WI38 (cell line): ENCODE data around the gene RGS19.
"Not testable (repeated sequence)": the region's sequence is repeated elsewhere in the genome, so short reads cannot be mapped to it uniquely, and the experiment has no call there.

Source experiments
- H3K4me3 ChIP-seq: 2 replicates; pipeline ENCODE4 v1.5.1; 2011; ENCODE audit warnings: low read depth, mild to moderate bottlenecking, control low read depth, low read length
- CTCF ChIP-seq: IDR thresholded peaks from 2 replicates; pipeline ENCODE4 v1.5.1; 2012; ENCODE audit warnings: low read depth, mild to moderate bottlenecking, control low read depth, low read length

Gene RGS19

GRCh38 chr20:64095927-64096326 lies 16.6 kb upstream of the RGS19 start:
- no peak for TF ChIP-seq CTCF
- no peak overlapping the region for H3K4me3 ChIP-seq

DNA sequence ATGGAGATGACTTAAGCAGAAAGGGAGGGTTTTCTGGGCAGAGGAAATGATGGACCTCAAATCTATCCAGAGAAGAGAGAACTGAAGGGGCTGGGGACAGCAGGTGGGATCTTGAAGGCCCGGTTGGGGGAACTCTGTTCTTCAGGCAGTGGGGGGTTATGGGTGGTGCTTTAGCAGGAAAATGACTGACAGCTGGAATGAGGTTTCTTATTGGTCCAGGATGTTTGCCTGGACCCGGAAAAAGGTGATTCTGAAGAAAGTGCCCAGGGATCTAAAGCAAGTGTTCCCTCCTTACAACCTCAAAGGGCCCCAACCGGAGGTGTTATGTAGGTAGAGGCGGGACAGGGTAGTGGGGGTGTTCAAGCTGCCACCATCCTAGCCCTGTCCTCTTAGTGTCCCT lies 16.1 kb upstream of the RGS19 start:
- no peak for TF ChIP-seq CTCF
- H3K4me3 ChIP-seq: no peak overlapping the region

- no peak for TF ChIP-seq CTCF
- H3K4me3 ChIP-seq: no peak overlapping the region
Observed at GRCh38 chr20:64093013-64093503, 13.7 kb upstream of the RGS19 start.

- H3K4me3 ChIP-seq: no peak overlapping the region
- TF ChIP-seq CTCF: no peak
Observed at GRCh38 chr20:64092258-64093012, 13.1 kb upstream of the RGS19 start.

DNA sequence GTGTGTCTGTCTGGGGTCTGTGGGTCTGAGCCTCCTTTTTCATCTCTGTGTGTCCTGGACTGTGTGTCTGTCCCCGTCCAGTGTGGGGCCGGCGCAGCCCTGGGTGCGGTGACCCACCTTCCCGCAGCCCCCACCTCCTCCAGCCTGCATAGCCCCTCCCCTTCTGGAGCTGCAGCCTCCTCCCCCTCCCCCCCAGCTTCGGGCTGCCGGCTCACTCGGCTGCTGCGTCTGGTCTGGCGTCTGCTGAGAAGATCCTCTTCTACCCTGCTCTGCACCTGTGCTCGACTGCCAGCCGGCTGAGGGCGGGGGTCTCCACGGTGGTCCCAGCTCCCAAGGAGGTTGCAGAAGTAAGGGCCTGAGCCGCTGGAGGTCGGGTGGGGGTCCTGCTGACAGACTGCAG lies 12.5 kb upstream of the RGS19 start:
- no peak overlapping the region for H3K4me3 ChIP-seq
- TF ChIP-seq CTCF: no peak

DNA sequence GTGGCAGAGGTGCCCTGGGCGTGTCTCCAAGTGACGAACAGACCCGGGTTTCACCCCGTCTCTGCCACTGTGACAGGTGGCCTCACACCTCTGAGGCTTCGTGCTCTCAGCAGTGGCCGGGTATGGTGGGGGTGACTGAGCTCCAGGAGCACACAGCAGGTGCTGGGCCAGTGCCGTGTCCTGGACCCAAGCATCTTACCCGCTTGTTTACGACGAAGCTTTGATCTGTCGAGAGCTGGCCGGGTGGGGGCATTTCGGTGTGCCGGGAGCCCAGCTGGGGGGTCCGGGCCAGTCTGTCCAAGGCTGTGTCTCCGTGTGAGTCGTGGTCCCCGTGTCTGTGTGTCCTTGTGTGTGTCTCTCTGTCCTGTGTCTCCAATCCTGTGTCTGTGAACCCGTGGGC lies 12.0 kb upstream of the RGS19 start:
- no peak for TF ChIP-seq CTCF
- H3K4me3 ChIP-seq: no peak overlapping the region

GRCh38 chr20:64090165-64090564 lies 10.8 kb upstream of the RGS19 start:
- no peak for TF ChIP-seq CTCF
- no peak overlapping the region for H3K4me3 ChIP-seq

- H3K4me3 ChIP-seq: not testable (repeated sequence)
Observed at GRCh38 chr20:64088586-64088985, 9.3 kb upstream of the RGS19 start.

DNA sequence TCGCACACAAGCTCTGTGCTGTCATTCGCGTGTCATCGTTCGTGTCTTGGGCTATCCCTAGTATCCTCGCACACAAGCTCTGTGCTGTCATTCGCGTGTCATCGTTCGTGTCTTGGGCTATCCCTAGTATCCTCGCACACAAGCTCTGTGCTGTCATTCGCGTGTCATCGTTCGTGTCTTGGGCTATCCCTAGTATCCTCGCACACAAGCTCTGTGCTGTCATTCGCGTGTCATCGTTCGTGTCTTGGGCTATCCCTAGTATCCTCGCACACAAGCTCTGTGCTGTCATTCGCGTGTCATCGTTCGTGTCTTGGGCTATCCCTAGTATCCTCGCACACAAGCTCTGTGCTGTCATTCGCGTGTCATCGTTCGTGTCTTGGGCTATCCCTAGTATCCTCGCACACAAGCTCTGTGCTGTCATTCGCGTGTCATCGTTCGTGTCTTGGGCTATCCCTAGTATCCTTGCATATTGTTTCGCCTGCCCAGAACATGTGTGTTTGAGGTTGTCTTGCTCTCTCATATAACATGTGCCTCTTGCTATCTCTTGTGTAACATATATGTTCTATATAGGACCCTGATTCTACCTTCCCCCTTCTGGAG lies 8.0 kb upstream of the RGS19 start:
- H3K4me3 ChIP-seq: not testable (repeated sequence)
